Measurements from ENCODE around the gene CFAP77.

DNA sequence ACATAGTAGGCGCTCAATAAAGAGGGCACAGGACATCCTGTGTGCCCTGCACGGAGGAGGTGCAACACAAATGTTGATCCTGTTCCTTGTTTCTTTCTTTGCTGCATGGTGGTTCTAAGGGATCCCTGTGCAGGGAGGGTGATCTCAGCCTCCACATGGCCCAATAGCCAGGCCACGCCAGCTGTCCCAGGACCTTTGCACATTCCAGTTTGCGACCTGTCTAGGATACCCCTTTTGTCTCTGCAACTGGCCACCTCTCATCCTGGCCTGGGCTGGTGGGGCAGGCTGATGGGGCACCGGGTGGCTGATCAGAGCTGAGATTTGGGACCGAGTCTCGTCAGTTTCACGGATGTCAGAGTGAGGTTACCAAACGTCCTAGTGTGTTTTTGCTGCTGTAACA lies 79.5 kb downstream of the CFAP77 start:
- TF ChIP-seq, protein P1, sequence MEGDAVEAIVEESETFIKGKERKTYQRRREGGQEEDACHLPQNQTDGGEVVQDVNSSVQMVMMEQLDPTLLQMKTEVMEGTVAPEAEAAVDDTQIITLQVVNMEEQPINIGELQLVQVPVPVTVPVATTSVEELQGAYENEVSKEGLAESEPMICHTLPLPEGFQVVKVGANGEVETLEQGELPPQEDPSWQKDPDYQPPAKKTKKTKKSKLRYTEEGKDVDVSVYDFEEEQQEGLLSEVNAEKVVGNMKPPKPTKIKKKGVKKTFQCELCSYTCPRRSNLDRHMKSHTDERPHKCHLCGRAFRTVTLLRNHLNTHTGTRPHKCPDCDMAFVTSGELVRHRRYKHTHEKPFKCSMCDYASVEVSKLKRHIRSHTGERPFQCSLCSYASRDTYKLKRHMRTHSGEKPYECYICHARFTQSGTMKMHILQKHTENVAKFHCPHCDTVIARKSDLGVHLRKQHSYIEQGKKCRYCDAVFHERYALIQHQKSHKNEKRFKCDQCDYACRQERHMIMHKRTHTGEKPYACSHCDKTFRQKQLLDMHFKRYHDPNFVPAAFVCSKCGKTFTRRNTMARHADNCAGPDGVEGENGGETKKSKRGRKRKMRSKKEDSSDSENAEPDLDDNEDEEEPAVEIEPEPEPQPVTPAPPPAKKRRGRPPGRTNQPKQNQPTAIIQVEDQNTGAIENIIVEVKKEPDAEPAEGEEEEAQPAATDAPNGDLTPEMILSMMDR (IDR thresholded peaks at IDR 0.05): no peak
- TF ChIP-seq POLR2AphosphoS5 (IDR thresholded peaks at IDR 0.05): no peak
- no peak for TF ChIP-seq POLR2A (IDR thresholded peaks at IDR 0.05)

Measured in prostate gland (tissue), 2 donors.